ENCODE data around the gene MYBBP1A. TPM values are rescaled to one million over a fixed set of nuclear protein-coding genes. Genes with fewer than 3 reads are reported as not detected.
A peak's percentile ranks its signal among the peaks of the same experiment; 100 is the strongest.
"Not testable (repeated sequence)": the region's sequence is repeated elsewhere in the genome, so short reads cannot be mapped to it uniquely, and the experiment has no call there.

MYBBP1A gene, protein sequence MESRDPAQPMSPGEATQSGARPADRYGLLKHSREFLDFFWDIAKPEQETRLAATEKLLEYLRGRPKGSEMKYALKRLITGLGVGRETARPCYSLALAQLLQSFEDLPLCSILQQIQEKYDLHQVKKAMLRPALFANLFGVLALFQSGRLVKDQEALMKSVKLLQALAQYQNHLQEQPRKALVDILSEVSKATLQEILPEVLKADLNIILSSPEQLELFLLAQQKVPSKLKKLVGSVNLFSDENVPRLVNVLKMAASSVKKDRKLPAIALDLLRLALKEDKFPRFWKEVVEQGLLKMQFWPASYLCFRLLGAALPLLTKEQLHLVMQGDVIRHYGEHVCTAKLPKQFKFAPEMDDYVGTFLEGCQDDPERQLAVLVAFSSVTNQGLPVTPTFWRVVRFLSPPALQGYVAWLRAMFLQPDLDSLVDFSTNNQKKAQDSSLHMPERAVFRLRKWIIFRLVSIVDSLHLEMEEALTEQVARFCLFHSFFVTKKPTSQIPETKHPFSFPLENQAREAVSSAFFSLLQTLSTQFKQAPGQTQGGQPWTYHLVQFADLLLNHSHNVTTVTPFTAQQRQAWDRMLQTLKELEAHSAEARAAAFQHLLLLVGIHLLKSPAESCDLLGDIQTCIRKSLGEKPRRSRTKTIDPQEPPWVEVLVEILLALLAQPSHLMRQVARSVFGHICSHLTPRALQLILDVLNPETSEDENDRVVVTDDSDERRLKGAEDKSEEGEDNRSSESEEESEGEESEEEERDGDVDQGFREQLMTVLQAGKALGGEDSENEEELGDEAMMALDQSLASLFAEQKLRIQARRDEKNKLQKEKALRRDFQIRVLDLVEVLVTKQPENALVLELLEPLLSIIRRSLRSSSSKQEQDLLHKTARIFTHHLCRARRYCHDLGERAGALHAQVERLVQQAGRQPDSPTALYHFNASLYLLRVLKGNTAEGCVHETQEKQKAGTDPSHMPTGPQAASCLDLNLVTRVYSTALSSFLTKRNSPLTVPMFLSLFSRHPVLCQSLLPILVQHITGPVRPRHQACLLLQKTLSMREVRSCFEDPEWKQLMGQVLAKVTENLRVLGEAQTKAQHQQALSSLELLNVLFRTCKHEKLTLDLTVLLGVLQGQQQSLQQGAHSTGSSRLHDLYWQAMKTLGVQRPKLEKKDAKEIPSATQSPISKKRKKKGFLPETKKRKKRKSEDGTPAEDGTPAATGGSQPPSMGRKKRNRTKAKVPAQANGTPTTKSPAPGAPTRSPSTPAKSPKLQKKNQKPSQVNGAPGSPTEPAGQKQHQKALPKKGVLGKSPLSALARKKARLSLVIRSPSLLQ (N-terminal part only)
- 90.3 and 108 TPM in 2 replicates for total RNA-seq

DNA sequence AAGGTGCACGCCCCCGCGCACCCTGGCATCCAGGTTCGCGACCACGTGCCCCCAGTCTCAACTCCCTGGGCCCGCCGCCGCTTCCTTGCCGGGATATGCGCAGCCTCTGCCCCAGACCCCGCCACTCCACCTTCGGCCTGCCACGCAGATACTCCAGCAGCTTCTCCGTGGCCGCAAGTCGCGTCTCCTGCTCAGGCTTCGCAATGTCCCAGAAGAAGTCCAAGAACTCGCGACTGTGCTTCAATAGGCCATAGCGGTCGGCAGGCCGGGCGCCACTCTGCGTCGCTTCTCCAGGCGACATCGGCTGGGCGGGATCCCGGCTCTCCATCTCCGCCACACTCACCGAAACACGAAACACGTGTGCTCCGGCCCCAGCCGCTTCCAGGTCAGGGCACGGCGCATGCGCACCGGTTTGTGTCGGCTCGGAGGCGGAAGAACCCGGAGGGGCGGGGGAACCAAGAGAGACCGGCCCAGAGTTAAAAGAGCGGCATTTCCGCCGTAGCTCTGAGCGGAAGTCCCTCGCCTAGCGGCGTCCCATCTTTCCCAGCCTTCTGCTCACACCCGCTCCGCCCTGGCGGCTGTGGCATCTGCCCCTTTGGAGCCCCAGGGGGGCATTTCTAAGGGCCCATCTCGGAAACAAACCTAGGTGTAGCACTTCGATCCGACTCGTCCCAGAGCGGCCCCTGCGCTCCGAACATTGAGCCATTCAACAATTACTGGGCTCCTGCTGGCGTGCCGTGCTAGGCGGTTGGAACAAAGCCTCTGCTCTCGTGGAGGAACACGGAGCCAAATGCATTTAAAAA, at the start of gene MYBBP1A:
MYBBP1A (minus strand) TSS at position 388 of the 803 bp plus-strand sequence; CDS start at position 328, 60 bp downstream.
- intact Hi-C loops (cut with micrococcal nuclease) = loop anchor here (1.0 to 5.0 kb wide), 5 partner anchors 10 to 442 kb away; partner anchors contain the start of genes ARRB2, INCA1, KIF1C and MED11
- TF ChIP-seq, protein P1, sequence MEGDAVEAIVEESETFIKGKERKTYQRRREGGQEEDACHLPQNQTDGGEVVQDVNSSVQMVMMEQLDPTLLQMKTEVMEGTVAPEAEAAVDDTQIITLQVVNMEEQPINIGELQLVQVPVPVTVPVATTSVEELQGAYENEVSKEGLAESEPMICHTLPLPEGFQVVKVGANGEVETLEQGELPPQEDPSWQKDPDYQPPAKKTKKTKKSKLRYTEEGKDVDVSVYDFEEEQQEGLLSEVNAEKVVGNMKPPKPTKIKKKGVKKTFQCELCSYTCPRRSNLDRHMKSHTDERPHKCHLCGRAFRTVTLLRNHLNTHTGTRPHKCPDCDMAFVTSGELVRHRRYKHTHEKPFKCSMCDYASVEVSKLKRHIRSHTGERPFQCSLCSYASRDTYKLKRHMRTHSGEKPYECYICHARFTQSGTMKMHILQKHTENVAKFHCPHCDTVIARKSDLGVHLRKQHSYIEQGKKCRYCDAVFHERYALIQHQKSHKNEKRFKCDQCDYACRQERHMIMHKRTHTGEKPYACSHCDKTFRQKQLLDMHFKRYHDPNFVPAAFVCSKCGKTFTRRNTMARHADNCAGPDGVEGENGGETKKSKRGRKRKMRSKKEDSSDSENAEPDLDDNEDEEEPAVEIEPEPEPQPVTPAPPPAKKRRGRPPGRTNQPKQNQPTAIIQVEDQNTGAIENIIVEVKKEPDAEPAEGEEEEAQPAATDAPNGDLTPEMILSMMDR (IDR thresholded peaks at IDR 0.05) = no peak
- ChIA-PET CTCF (interaction anchor here (1.7 to 2.6 kb wide), 2 partner anchors 10 to 12 kb away, joined by 6 to 9 read pairs; no protein-coding TSS in a partner anchor), POLR2A (interaction anchor here (0.6 to 2.3 kb wide), 10 partner anchors 8 to 490 kb away, joined by 3 to 13 read pairs (median 4); partner anchors contain the start of genes CYB5D2 and ZZEF1)
- ATAC-seq (ENCODE audit: low read depth) (peak; percentile 95), DNase-seq (peak; percentile 94)
- Mint-ChIP-seq H3K27ac (peak within 1 kb of the TSS; percentile 98), H3K27me3 (no peaks in the 10 kb centered on the region), H3K36me3 (ENCODE audit: low read depth) (peaks cover 39% of the 10 kb centered on the region), H3K4me3 (peak within 1 kb of the TSS; percentile 96), H3K4me1 (peaks cover 28% of the 10 kb centered on the region), H3K9me3 (no peaks in the 10 kb centered on the region)

DNA sequence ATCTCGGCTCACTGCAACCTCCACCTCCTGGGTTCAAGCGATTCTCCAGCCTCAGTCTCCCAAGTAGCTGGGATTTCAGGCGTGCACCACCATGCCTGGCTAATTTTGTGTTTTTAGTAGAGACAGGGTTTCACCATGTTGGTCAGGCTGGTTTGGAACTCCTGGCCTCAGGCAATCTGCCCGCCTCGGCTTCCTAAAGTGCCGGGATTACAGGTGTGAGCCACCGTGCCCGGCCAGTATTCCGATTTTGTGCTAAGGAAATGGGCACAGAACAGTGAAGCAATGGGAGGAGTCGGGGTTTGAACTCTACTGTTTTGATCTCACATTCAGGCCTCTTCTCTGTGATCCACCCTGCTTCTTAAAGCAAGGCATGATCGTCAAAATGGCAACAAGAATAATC, 49.6 kb upstream of the MYBBP1A start:
- intact Hi-C loops (cut with micrococcal nuclease); CTCF ChIA-PET; DNase-seq; H3K4me1 Mint-ChIP-seq; H3K9me3 Mint-ChIP-seq; H3K27ac Mint-ChIP-seq; H3K4me3 Mint-ChIP-seq; ATAC-seq (ENCODE audit: low read depth); H3K36me3 Mint-ChIP-seq (ENCODE audit: low read depth); POLR2A ChIA-PET: not testable (repeated sequence)
- peaks cover 36% of the 10 kb centered on the region for H3K27me3 Mint-ChIP-seq

DNA sequence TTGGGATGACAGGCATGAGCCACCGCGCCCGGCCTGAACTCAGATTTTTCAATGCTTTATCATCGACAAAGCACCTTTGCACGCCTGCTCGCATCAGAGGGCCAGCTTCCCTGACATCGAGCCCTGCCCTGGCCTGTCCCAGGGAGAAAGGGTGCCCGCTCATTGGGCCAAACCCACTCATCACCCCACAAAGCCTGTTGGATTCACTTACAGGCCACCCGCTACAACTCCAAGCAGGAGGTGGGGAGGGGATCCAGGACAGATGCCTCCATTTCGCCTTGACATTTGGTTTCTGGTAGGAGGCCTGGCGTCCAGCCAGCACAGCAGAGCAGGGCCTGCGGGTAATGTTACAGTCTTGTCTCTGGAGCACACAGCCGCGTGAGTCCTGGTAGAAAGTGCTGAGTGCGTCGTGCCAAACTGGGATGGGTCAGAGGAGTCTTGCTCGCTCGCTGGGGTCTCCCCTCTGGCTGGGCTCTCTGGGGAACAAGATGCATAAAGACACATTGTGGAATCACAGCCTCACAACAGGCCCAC, 49.0 kb upstream of the MYBBP1A start:
- TF ChIP-seq, protein P1 (IDR thresholded peaks at IDR 0.05) = no peak
- Mint-ChIP-seq H3K27me3 (peaks cover 34% of the 10 kb centered on the region), H3K36me3 (ENCODE audit: low read depth) (no peaks in the 10 kb centered on the region), H3K4me3 (no peak overlapping the region), H3K4me1 (no peaks in the 10 kb centered on the region), H3K27ac (no peak overlapping the region), H3K9me3 (no peaks in the 10 kb centered on the region)
- DNase-seq (no peak), ATAC-seq (ENCODE audit: low read depth) (no peak)
- ChIA-PET POLR2A (no interaction called here), CTCF (no interaction called here)
- intact Hi-C loops (cut with micrococcal nuclease) = no loop called here

DNA sequence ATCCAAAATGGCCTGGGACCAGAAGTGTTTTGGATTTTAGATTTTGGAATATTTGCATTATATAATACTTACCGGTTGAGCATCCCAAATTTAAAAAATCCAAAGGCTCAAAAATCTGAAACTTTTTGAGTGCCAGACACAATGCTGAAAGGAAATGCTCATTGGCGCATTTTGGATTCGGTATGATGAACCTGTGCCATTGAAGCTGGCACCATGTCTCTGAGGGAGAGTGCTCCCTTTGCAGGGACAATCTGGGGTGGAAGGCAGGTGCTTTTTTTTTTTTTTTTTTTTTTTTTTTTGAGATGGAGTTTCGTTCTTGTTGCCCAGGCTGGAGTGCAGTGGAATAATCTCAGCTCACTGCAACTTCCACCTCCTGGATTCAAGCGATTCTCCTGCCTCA, 46.9 kb upstream of the MYBBP1A start:
- ATAC-seq (ENCODE audit: low read depth) = no peak
- TF ChIP-seq, protein P1 (IDR thresholded peaks at IDR 0.05) = no peak
- intact Hi-C loops (cut with micrococcal nuclease) = no loop called here
- H3K27me3 Mint-ChIP-seq = peaks cover 22% of the 10 kb centered on the region
- no peaks in the 10 kb centered on the region for H3K4me1 Mint-ChIP-seq
- no peak overlapping the region for H3K27ac Mint-ChIP-seq
- no peaks in the 10 kb centered on the region for H3K36me3 Mint-ChIP-seq (ENCODE audit: low read depth)
- DNase-seq = no peak
- no peaks in the 10 kb centered on the region for H3K9me3 Mint-ChIP-seq
- ChIA-PET POLR2A (no interaction called here), CTCF (no interaction called here)
- no peak overlapping the region for H3K4me3 Mint-ChIP-seq
